COLO668 (cell line): ENCODE measurements around the gene CARD16.
A peak's percentile ranks its signal among the peaks of the same experiment; 100 is the strongest.
"Not testable (repeated sequence)": the region's sequence is repeated elsewhere in the genome, so short reads cannot be mapped to it uniquely, and the experiment has no call there.

ENCODE experiments used
- DNase-seq: peaks from one replicate; lab custom pipeline; 2025; ENCODE audit not compliant: unreplicated experiment; lab: John Stamatoyannopoulos, UW

Gene CARD16

DNA sequence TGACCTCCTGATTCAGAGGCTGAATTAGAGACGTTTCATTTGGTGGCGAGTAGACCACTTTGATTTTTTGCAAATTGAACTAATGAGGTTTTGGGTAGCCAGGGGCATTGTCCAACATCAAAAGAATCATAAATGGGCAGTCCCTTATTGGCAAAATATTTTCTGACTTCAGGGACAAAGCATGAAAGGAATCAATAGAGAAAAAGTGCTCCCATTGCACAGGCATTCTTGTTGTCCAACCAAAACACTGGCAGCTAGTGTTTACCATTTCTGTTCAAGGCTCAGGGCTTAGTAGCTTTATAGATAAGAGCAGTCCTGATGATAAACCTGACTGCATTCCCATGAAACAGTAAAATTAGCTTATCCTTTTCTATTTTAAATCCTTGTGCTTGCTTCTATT lies 6.4 kb upstream of the CARD16 start:
- DNase-seq: no peak

- no peak for DNase-seq
Observed at GRCh38 chr11:105049481-105049880, 4.3 kb upstream of the CARD16 start.

- no peak for DNase-seq
Observed at GRCh38 chr11:105046898-105047579, 1.9 kb upstream of the CARD16 start.

DNA sequence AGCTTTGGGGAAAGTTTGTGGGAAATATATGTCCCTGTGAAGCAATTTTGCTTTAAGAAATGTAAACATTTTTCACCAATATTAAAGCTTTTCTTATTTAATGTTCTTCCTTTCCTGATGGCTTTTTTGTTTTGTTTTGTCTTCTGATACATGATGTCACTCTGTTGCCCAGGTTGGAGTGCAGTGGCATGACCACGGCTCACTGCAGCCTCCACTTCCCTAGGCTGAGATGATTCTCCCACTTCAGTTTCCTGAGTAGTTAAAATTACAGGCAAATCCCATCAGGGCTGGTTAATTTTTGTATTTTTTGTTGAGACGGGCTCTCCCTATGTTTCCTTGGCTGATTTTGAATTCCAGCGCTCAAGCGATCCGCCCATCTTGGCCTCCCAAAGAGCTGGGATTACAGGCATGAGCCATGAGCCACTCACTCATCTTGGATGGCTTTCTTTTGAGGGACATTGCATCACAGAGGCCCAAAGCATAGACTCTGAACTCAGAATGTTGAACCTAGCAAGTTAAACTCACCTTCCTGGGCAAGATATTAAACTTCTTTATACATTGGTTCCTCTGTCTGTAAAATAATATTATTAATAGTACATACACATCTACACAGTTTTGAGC lies 651 bp upstream of the CARD16 start:
- DNase-seq: no peak

GRCh38 chr11:105042178-105042577 lies 3.0 kb downstream of the CARD16 start:
- DNase-seq: no peak

GRCh38 chr11:105040703-105041102 lies 4.4 kb downstream of the CARD16 start:
- DNase-seq: no peak

- DNase-seq: no peak
Observed at GRCh38 chr11:105034813-105035620, 10.1 kb downstream of the CARD16 start, which contains the start of gene CASP1. TSS of gene CASP1 (minus strand) at chr11:105035144. CDS start at chr11:105035113, 31 bp downstream.

DNA sequence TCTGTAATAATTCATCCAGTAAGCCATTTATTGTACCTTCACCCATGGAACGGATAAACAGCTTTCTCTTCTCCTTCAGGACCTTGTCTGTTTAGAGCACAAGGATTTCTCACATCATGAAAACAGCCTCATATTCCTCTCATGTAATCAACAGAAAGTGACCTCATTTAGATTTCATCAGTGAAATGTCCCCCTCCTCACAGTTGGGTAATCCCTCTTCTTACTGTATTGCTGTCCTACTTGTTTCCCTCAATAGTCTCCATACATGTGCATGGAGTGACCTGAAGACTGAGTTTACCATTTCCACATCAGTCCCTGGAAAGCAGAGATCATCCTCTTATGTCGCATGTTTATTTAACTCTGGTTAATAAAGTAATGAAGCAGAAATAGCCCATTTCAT lies 10.7 kb downstream of the CARD16 start:
- DNase-seq: not testable (repeated sequence)

- no peak for DNase-seq
Observed at GRCh38 chr11:105033781-105034180, 11.4 kb downstream of the CARD16 start.

DNA sequence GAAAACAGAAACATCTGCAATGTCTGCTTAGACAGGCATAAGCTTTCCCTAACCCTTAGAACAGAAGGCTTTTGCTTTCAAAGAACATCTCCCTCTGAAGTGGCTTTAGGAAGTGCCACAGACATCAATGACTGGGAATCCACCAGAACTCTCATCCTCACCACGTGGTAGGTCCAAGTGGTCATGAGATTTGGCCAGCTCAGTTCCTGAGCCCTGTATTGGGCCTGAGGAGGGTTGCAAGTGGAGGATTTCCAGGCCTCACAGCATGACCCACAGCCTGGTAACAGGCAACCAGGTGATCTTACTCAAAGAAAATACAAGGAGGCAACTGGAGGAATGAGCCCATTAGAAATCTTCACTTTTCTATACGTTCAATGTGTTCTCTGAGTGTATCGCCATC lies 11.8 kb downstream of the CARD16 start:
- no peak for DNase-seq

GRCh38 chr11:105032495-105032894 lies 12.6 kb downstream of the CARD16 start:
- DNase-seq: no peak

DNA sequence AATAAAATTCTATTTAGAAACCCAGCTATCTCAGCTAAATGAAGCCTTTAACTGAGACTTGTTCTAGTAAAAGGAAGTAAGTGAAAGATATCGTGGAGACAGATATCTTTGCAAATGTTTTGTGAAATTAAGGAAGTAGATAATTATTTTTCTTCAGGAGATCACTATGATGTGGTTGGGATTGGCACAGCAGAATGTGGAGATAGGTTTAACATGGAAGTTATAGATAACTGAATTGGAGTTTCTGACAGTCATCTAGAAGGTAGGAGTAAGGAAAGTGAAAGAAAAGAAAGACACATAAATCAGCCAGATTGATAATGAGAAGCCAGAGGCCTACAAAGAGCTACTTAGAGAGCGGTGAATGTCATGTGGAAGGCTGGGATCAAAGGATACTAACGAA lies 17.5 kb downstream of the CARD16 start:
- DNase-seq: no peak

- DNase-seq: no peak
Observed at GRCh38 chr11:105024394-105024793, 20.7 kb downstream of the CARD16 start.

DNA sequence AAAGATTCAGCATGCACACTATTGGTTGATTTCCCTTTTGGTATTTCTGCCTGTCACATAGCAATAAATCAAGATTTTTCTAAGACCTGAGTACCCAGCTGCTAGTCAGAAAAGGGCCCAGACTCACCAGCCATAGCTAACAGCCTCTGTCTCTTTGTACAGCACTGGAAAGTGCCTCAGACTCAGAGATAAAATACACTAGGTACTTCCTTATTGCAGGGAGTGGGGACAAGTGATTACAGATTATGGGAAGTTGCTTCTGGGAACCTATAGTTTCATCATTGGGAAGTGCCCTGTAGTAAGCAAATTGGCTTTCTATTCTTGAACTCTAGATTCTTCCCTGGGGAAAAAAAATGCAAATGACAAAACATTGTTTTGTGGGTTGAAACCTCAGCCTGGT lies 22.1 kb downstream of the CARD16 start, which contains the start of gene CASP5:
CASP5 (minus strand) TSS at position 166 of the 400 bp plus-strand sequence; CDS start at position 134, 32 bp downstream.
- no peak for DNase-seq

DNA sequence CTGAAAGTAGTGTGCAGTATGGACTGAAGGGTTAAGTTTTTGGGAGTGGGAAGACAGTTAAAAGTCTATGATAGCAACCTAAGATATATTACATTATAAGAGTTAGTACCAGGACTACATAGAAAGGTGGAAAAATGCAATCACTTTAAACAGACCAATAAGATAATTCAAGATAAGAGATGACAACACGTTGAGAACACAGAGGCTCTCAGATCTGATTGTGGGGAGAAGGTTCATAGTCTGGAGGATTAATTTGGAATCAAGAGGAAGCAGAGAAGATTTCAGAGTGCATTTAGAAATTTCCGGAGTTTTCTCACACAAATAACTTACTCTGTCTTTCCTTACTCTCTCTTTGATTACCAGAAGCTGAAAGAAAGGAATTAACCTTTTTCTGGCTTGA lies 22.6 kb downstream of the CARD16 start:
- no peak for DNase-seq

GRCh38 chr11:105007463-105007862 lies 37.7 kb downstream of the CARD16 start:
- no peak for DNase-seq

GRCh38 chr11:105005451-105005845 lies 39.7 kb downstream of the CARD16 start:
- DNase-seq: no peak

- no peak for DNase-seq
Observed at GRCh38 chr11:105004021-105004420, 41.1 kb downstream of the CARD16 start.

DNA sequence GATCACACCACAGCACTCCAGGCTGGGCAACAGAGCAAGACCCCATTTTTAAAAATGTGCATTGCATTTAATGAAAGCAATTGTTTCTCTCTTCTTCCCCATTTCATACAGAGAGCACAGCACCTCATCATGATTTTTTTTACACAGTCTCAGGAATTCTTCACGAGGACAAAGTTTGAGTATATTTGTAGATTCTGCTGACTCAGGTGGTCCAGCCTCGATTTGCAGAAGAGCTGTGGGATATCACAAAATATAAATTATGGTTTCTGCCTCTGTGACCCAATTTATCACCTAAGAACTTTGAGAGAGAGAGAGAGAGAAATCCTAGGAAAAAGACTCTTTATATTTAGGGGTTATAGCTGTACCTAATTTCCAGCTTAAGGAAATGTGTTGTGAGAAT lies 42.0 kb downstream of the CARD16 start:
- no peak for DNase-seq

- DNase-seq: peak; percentile 35
Observed at GRCh38 chr11:105000797-105001196, 44.3 kb downstream of the CARD16 start.

- DNase-seq: peak; percentile 2
Observed at GRCh38 chr11:105000167-105000566, 45.0 kb downstream of the CARD16 start.

DNA sequence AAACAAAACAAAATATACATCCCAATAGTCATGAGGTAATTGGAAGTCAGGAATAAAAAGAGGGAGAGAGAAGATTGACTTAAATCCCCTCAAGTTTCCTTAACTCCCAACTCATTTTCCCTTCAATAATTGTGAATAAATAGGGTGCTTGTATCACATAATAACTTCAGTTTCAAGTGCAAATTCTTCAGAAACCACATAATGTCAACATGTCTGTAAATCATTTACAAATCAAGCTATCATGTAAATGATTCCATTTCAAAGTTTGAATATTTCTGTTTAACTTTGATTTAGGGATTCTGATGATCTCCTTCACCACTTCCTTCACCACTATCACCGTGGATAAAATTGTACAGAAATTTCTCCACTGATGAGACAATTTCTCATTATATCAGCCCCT lies 45.4 kb downstream of the CARD16 start:
- no peak for DNase-seq
